CD4-positive, alpha-beta memory T cell (primary cell): ENCODE results near the gene KANK3. TPM values are rescaled to one million over a fixed set of nuclear protein-coding genes. Genes with fewer than 3 reads are reported as not detected.

Experiments used
- CTCF ChIA-PET: fragments of 350-600 bp; sonication (Branson Sonifier 250); formaldehyde crosslinking; loops from one replicate; lab custom pipeline; 2021; ENCODE audit warnings: inconsistent platforms; ENCODE audit not compliant: partially characterized antibody; lab: Charles Lee
- POLR2A ChIA-PET: fragments of 350-600 bp; sonication (Branson Sonifier 250); formaldehyde crosslinking; loops from one replicate; lab custom pipeline; 2021; ENCODE audit not compliant: partially characterized antibody; lab: Charles Lee
- DNase-seq, 5 donors: peaks; one replicate each; pipeline versions ENCODE4 v3.0.0 to v3.0.0-alpha.2; 2020 to 2022; ENCODE audit warnings: mixed read lengths in 1 of 5
- H3K27ac ChIP-seq: one replicate; pipeline ENCODE4 v1.7.0; 2013; ENCODE audit warnings: low read depth, low read length
- H3K27me3 ChIP-seq: 2 replicates; pipeline ENCODE4 v1.7.0; 2013; ENCODE audit warnings: mild to moderate bottlenecking, low read length, moderate library complexity; ENCODE audit not compliant: insufficient read depth
- H3K36me3 ChIP-seq: 2 replicates; pipeline ENCODE4 v1.7.0; 2013; ENCODE audit warnings: mild to moderate bottlenecking, low read length, moderate library complexity; ENCODE audit not compliant: insufficient read depth
- H3K4me1 ChIP-seq: 2 replicates; pipeline ENCODE4 v1.7.0; 2013; ENCODE audit warnings: mild to moderate bottlenecking, low read length, moderate library complexity; ENCODE audit not compliant: insufficient read depth
- H3K4me3 ChIP-seq, 2 donors: one replicate each; pipeline ENCODE4 v1.7.0; 2013; ENCODE audit warnings: low read length in 2 of 2, mild to moderate bottlenecking in 1 of 2
- H3K9me3 ChIP-seq, 2 donors: one replicate each; pipeline ENCODE4 v1.7.0; 2013; ENCODE audit warnings: low read length in 2 of 2, control low read depth in 1 of 2; ENCODE audit not compliant: control insufficient read depth in 1 of 2
- H3K27ac Mint-ChIP-seq, 7 donors: one replicate each; pipeline ENCODE4 v1.8.0; 2020 to 2021; ENCODE audit warnings: mixed read lengths in 7 of 7, mild to moderate bottlenecking in 6 of 7, inconsistent platforms in 3 of 7, moderate library complexity in 3 of 7
- H3K27me3 Mint-ChIP-seq, 2 donors: one replicate each; pipeline ENCODE4 v1.8.0; 2020 to 2021; ENCODE audit warnings: mixed read lengths in 2 of 2
- H3K36me3 Mint-ChIP-seq, 2 donors: one replicate each; pipeline ENCODE4 v1.8.0; 2020 to 2021; ENCODE audit warnings: mixed read lengths in 2 of 2, inconsistent platforms in 1 of 2, mild to moderate bottlenecking in 1 of 2
- H3K4me1 Mint-ChIP-seq, 4 donors: one replicate each; pipeline ENCODE4 v1.8.0; 2020 to 2021; ENCODE audit warnings: mixed read lengths in 4 of 4, mild to moderate bottlenecking in 1 of 4
- H3K4me3 Mint-ChIP-seq, 8 donors: one replicate each; pipeline ENCODE4 v1.8.0; 2020 to 2021; ENCODE audit warnings: mixed read lengths in 8 of 8, mild to moderate bottlenecking in 7 of 8, moderate library complexity in 6 of 8, inconsistent platforms in 3 of 8
- H3K9me3 Mint-ChIP-seq, 8 donors: one replicate each; pipeline ENCODE4 v1.8.0; 2020 to 2021; ENCODE audit warnings: mixed read lengths in 8 of 8, mild to moderate bottlenecking in 5 of 8, inconsistent platforms in 3 of 8, moderate library complexity in 1 of 8
- intact Hi-C: fragments of 100-400 bp; cut with micrococcal nuclease; formaldehyde crosslinking; loops from one replicate; pipeline ENCODE4 v1.15.1; 2023
- polyA plus RNA-seq, 2 donors: library from polyadenylated mRNA; unstranded; fragments of 300-500 nt; fragmentation: Illumina TruSeq; gene quantifications; one replicate each; pipeline ENCODE4 v1.2.3, GENCODE V29; 2021
- total RNA-seq, 2 experiments: library from RNA; stranded (reverse); gene quantifications; one replicate each; pipeline ENCODE4 v1.2.3, GENCODE V29; 2021

Gene KANK3
- total and polyA plus RNA-seq, 4 experiments from 2014 or later: 1.1 to 6.3 (median 3.4) TPM

DNA sequence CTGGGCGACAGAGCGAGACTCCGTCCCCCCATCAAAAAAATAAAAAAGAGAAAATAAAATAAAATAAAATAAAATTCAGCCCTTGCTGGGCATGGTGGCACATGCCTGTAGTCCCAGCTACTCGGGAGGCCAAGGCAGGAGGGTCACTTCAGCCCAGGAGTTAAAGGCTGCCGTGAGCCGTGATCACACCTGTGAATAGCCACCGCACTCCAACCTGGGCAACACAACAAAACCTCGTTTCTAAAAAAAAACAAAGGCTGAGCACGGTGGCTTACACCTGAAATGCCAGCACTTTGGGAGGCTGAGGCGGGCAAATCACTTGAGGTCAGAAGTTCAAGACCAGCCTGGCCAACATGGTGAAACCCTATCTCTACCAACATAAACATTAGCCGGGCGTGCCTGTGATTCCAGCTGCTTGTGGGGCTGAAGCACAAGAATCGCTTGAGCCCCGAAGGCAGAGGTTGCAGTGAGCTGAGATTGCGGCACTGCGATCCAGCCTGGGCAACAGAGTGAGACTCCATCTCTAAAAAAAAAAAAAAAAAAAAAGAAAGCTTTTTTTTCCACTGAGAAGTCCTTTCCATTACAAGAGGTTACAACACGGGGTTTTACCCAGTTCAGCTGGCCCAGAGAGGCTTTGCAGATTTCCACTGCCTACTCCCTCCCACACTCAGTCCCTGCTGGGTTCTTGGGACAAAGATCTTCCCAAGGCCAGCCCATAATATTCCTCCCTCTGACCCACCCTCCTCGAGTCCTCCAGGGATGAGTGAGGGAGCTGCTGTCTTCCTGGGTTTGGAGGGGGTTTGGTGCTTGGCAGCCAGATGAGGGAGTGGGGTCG, 27.3 kb upstream of the KANK3 start:
- Histone ChIP-seq H3K9me3 (no peaks in the 10 kb centered on the region), H3K36me3 (no peaks in the 10 kb centered on the region), H3K4me1 (no peaks in the 10 kb centered on the region), H3K27ac (no peak overlapping the region), H3K4me3 (no peak overlapping the region), H3K27me3 (no peaks in the 10 kb centered on the region)
- Mint-ChIP-seq H3K4me1 (peaks cover 0 to 3% (median 0%) of the 10 kb centered on the region in 4 donors), H3K9me3 (no peaks in the 10 kb centered on the region), H3K27ac (no peak overlapping the region), H3K27me3 (peaks cover 17 to 19% of the 10 kb centered on the region in 2 donors), H3K4me3 (no peak overlapping the region), H3K36me3 (no peaks in the 10 kb centered on the region)
- intact Hi-C loops: no loop called here
- no peak for DNase-seq
- ChIA-PET POLR2A (interaction anchor here (0.6 kb wide), 1 partner anchor 656 kb away, joined by 3 read pairs; no protein-coding TSS in a partner anchor), CTCF (interaction anchor here (2.2 kb wide), 1 partner anchor 16 kb away, joined by 12 read pairs; no protein-coding TSS in a partner anchor)

DNA sequence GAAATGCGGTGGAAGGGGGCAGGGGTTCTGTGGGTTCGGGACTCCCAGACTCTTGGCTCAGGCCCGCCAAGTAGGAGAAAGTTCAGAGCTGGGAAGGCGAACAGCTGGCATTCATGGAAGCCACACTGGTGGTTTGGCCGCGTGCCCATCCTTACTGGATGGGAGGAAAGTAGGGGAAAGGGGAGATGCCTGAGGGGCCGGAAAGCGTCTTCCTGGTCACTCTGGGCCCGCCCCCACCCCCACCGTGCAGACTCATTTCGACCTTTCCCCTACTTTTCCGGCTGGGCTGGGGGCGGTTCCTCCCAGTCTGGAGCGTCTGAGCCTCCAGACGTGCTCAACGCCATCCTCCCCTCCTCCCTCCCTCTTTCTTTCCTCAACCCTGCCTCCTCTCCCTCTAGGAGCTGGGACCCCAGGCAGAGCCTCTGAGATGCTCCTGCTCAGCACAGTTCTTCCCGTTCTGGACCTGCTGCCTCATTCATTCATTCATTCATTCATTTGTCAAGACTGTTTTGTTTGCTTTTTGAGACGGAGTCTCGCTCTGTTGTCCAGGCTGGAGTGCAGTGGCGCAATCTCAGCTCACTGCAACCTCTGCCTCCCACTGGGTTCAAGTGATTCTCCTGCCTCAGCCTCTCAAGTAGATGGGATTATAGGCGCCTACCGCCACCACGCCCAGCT, 24.4 kb upstream of the KANK3 start:
- POLR2A ChIA-PET: no interaction called here
- H3K27me3 ChIP-seq: no peaks in the 10 kb centered on the region
- CTCF ChIA-PET: interaction anchor here (0.8 to 1.2 kb wide), 2 partner anchors 14 to 100 kb away, joined by 5 to 6 read pairs; no protein-coding TSS in a partner anchor
- intact Hi-C loops: no loop called here
- H3K4me3 ChIP-seq: no peak overlapping the region
- no peaks in the 10 kb centered on the region for H3K36me3 ChIP-seq
- no peaks in the 10 kb centered on the region for H3K9me3 ChIP-seq
- Mint-ChIP-seq H3K27ac (no peak overlapping the region), H3K36me3 (no peaks in the 10 kb centered on the region), H3K4me3 (no peak overlapping the region), H3K27me3 (peaks cover 25 to 27% of the 10 kb centered on the region in 2 donors), H3K4me1 (peaks cover 3 to 15% (median 10%) of the 10 kb centered on the region in 4 donors), H3K9me3 (no peaks in the 10 kb centered on the region)
- peaks cover 17% of the 10 kb centered on the region for H3K4me1 ChIP-seq
- no peak for DNase-seq
- no peak overlapping the region for H3K27ac ChIP-seq

DNA sequence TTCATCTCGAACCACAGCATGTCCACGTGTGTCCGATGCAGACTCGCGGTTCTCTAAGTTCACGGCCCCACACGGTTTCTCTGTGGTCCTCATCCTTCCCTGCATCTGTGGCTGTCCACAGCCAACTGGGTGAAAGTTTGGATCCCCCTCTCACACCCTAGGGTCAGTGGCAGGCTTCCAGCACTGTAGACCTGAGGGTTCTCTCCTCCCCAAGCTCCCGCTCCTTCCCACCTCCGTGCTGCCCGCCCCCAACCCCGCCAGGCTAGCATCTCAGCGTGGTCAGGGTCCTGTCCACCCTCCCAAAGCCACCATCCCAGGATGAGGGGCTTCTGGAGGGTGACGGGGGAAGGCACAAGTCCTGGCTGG, 23.9 kb upstream of the KANK3 start:
- Mint-ChIP-seq H3K9me3 (no peaks in the 10 kb centered on the region), H3K4me1 (peaks cover 3 to 18% (median 10%) of the 10 kb centered on the region in 4 donors), H3K27me3 (peaks cover 27 to 30% of the 10 kb centered on the region in 2 donors), H3K36me3 (no peaks in the 10 kb centered on the region), H3K4me3 (no peak overlapping the region), H3K27ac (no peak overlapping the region)
- no peaks in the 10 kb centered on the region for H3K9me3 ChIP-seq
- H3K4me1 ChIP-seq: peaks cover 17% of the 10 kb centered on the region
- intact Hi-C loops: no loop called here
- no peak overlapping the region for H3K27ac ChIP-seq
- ChIA-PET CTCF (no interaction called here), POLR2A (no interaction called here)
- no peaks in the 10 kb centered on the region for H3K36me3 ChIP-seq
- DNase-seq: no peak
- H3K4me3 ChIP-seq: no peak overlapping the region
- no peaks in the 10 kb centered on the region for H3K27me3 ChIP-seq

DNA sequence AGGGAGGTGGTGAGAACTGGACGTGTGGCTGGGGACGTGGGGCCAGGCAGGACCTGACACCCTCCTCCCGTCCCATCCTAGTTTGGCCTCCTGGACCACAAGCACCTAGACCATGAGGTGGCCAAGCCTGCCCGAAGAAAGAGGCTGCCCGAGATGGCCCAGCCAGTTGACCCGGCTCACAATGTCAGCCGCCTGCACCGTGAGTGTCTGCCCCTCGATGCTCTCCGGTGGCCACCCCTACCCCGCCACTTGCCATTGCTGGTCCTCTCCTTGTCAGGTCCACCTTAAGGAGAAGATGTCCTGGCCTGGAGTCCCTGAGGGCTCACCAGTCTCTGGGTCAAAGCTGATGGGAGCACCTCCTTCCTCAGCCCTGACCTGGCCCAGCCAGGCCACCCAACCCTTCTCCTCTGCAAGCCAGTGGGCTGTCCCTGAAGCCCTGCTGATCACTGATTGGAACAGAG, 23.1 kb upstream of the KANK3 start:
- no peaks in the 10 kb centered on the region for H3K9me3 Mint-ChIP-seq
- H3K36me3 Mint-ChIP-seq: no peaks in the 10 kb centered on the region
- no peaks in the 10 kb centered on the region for H3K9me3 ChIP-seq
- intact Hi-C loops: no loop called here
- DNase-seq: no peak
- no peak overlapping the region for H3K4me3 ChIP-seq
- H3K4me1 ChIP-seq: peaks cover 17% of the 10 kb centered on the region
- no peaks in the 10 kb centered on the region for H3K36me3 ChIP-seq
- POLR2A ChIA-PET: no interaction called here
- H3K27me3 Mint-ChIP-seq: peaks cover 28 to 33% of the 10 kb centered on the region in 2 donors
- H3K27ac ChIP-seq: no peak overlapping the region
- H3K4me3 Mint-ChIP-seq: peak overlapping the region in 1 of 8 donors; percentile 20
- H3K27me3 ChIP-seq: no peaks in the 10 kb centered on the region
- peaks cover 3 to 22% (median 10%) of the 10 kb centered on the region in 4 donors for H3K4me1 Mint-ChIP-seq
- CTCF ChIA-PET: interaction anchor here (1.5 kb wide), 1 partner anchor 11 kb away, joined by 4 read pairs; no protein-coding TSS in a partner anchor
- H3K27ac Mint-ChIP-seq: no peak overlapping the region

DNA sequence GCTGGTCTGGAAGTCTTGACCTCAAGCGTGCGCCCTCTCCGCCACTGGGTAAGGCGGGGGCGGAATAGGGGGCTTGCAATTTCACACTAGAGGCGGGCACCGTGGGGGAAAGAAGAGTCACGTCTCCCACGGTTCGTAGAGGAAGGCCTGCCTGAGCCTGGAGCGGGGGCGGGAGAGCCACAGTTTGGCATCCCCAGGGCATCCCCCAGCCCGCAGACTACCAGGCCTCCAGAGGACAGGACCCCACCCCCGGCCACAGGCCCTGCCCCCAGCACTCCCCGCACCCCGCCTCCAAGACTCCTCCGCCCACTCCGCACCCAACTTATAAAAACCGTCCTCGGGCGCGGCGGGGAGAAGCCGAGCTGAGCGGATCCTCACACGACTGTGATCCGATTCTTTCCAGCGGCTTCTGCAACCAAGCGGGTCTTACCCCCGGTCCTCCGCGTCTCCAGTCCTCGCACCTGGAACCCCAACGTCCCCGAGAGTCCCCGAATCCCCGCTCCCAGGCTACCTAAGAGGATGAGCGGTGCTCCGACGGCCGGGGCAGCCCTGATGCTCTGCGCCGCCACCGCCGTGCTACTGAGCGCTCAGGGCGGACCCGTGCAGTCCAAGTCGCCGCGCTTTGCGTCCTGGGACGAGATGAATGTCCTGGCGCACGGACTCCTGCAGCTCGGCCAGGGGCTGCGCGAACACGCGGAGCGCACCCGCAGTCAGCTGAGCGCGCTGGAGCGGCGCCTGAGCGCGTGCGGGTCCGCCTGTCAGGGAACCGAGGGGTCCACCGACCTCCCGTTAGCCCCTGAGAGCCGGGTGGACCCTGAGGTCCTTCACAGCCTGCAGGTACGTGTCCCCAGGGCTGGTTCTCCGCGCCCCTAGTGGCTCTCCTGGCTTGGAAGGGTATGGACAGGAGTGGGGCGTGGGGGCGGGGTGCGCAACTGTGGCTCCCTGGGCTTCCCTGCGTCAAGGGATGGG, 21.0 kb upstream of the KANK3 start, which contains the start of gene ANGPTL4:
TSS of gene ANGPTL4 (plus strand) at position 353 of the 969 bp plus-strand sequence. CDS start at position 520, 167 bp downstream.
- Mint-ChIP-seq H3K27me3 (peaks cover 28 to 36% of the 10 kb centered on the region in 2 donors), H3K4me1 (peaks cover 3 to 22% (median 10%) of the 10 kb centered on the region in 4 donors), H3K36me3 (no peaks in the 10 kb centered on the region), H3K27ac (peak within 1 kb of the TSS in 3 of 7 donors; percentile 71 to 84 (median 81)), H3K4me3 (peak within 1 kb of the TSS; percentile 72 to 91 (median 85)), H3K9me3 (no peaks in the 10 kb centered on the region)
- no peaks in the 10 kb centered on the region for H3K27me3 ChIP-seq
- intact Hi-C loops: no loop called here
- DNase-seq: peak; percentile 17 to 61 (median 30)
- ChIA-PET POLR2A (interaction anchor here (1.6 kb wide), 1 partner anchor 26 kb away, joined by 4 read pairs; the partner anchor contains the start of gene RAB11B), CTCF (interaction anchor here (2.2 kb wide), 1 partner anchor 10 kb away, joined by 17 read pairs; no protein-coding TSS in a partner anchor)
- peaks cover 17% of the 10 kb centered on the region for H3K4me1 ChIP-seq
- peak within 1 kb of the TSS in 1 of 2 donors; percentile 14 for H3K4me3 ChIP-seq
- no peak within 1 kb of the TSS for H3K27ac ChIP-seq
- H3K9me3 ChIP-seq: no peaks in the 10 kb centered on the region
- H3K36me3 ChIP-seq: no peaks in the 10 kb centered on the region

DNA sequence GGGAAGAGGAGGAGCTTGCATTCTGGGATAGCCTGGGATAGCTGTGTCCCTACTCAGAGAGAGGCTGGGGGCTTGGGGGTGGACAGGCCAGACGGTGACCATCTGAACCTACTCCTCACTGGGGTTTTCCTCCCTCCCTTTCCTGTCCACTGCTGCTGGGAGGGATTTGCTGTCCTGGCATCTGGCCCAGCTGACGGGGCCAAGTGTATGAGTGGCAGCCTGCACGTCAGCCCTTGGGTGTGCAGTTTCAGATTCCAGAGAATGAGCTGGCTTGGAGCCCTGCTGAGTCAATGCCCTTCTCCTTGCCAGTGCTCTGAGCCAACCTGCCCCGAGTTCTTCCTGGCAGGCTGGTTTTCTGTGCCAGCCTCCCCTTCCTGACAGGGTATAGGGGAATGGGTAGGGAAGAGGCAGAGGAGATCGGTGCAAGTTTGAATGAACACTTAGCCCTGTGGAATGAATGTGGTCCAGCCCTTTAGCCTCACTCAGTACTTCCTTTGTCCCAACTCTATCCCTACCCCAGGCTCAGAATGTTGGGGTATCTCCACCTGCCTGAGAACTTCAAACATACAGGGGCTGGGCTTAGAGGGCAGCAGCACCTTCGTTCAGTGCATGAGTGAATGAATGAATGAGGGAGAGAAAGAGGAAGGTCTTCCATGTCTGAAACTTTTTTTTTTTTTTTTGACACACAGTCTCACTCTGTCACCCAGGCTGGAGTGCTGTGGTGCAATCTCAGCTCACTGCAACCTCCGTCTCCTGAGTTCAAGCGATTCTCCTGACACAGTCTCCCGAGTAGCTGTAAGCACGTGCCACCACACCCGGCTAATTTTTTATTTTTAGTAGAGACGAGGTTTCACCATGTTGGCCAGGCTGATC, 19.1 kb upstream of the KANK3 start:
- CTCF ChIA-PET: interaction anchor here (2.2 kb wide), 1 partner anchor 8 kb away, joined by 17 read pairs; no protein-coding TSS in a partner anchor
- Histone ChIP-seq H3K9me3 (no peaks in the 10 kb centered on the region), H3K36me3 (no peaks in the 10 kb centered on the region), H3K27me3 (no peaks in the 10 kb centered on the region), H3K27ac (no peak overlapping the region), H3K4me1 (peaks cover 17% of the 10 kb centered on the region), H3K4me3 (no peak overlapping the region)
- Mint-ChIP-seq H3K4me1 (peaks cover 3 to 22% (median 9%) of the 10 kb centered on the region in 4 donors), H3K36me3 (no peaks in the 10 kb centered on the region), H3K4me3 (peak overlapping the region in 1 of 8 donors; percentile 20), H3K9me3 (no peaks in the 10 kb centered on the region), H3K27ac (no peak overlapping the region), H3K27me3 (peaks cover 24 to 32% of the 10 kb centered on the region in 2 donors)
- intact Hi-C loops: no loop called here
- no peak for DNase-seq
- POLR2A ChIA-PET: interaction anchor here (1.6 kb wide), 1 partner anchor 28 kb away, joined by 4 read pairs; the partner anchor contains the start of gene RAB11B
